IMR-90 (cell line): ENCODE results near the gene COLEC12. TPM values are rescaled to one million over a fixed set of nuclear protein-coding genes. Genes with fewer than 3 reads are reported as not detected.

Experiments used
- ATAC-seq: fragments of 200-7000 bp; cut with Tn5 transposase; 2 replicates; pipeline ENCODE4 v1.9.1; 2020; ENCODE audit warnings: low read depth, mild to moderate bottlenecking, moderate library complexity
- BruUV-seq: library from RNA; stranded (reverse); fragments of 400-500 nt; replicated peaks from 2 replicates; lab custom pipeline; 2021; lab: Mats Ljungman, UMichigan
- CTCF ChIA-PET: fragments of 300-600 bp; formaldehyde crosslinking; extraction: SDS; loops from one replicate; lab custom pipeline; 2021; ENCODE audit warnings: antibody characterized with exemption; lab: Yijun Ruan, JAX
- POLR2A ChIA-PET: fragments of 300-600 bp; sonication (Branson Sonifier 250); formaldehyde crosslinking; loops from one replicate; lab custom pipeline; 2022; ENCODE audit warnings: antibody characterized with exemption; ENCODE audit not compliant: unreplicated experiment; lab: Charles Lee
- DNase-seq: peaks from one replicate; pipeline ENCODE4 v3.0.0; 2013
- H2AFZ ChIP-seq: replicated peaks from 2 replicates; pipeline ENCODE3; 2013; ENCODE audit warnings: low read length, mild to moderate bottlenecking; ENCODE audit not compliant: poor library complexity
- H2AK5ac ChIP-seq: 2 replicates; pipeline ENCODE4 v1.6.1; 2013; ENCODE audit warnings: low read depth, low read length, inconsistent platforms
- H2AK9ac ChIP-seq: replicated peaks from 2 replicates; pipeline ENCODE3; 2013; ENCODE audit warnings: mild to moderate bottlenecking, low read depth, low read length, moderate library complexity; ENCODE audit not compliant: poor library complexity
- H2BK120ac ChIP-seq: 2 replicates; pipeline ENCODE4 v1.6.1; 2013; ENCODE audit warnings: low read depth, low read length, inconsistent platforms
- H2BK15ac ChIP-seq: 3 replicates; pipeline ENCODE4 v1.6.1; 2013; ENCODE audit warnings: low read depth, low read length, inconsistent platforms
- H2BK20ac ChIP-seq: 2 replicates; pipeline ENCODE4 v1.6.1; 2013; ENCODE audit warnings: low read depth, mild to moderate bottlenecking, inconsistent platforms, low read length, moderate library complexity
- H2BK5ac ChIP-seq: 2 replicates; pipeline ENCODE4 v1.6.1; 2013; ENCODE audit warnings: mild to moderate bottlenecking, low read depth, low read length, inconsistent platforms; ENCODE audit not compliant: poor library complexity, severe bottlenecking
- H3K14ac ChIP-seq: replicated peaks from 2 replicates; pipeline ENCODE4 v1.6.1; 2013; ENCODE audit warnings: low read depth, low read length, inconsistent platforms
- H3K18ac ChIP-seq: 2 replicates; pipeline ENCODE4 v1.6.1; 2013; ENCODE audit warnings: low read depth, low read length, control low read depth
- H3K23ac ChIP-seq: 2 replicates; pipeline ENCODE4 v1.6.1; 2013; ENCODE audit warnings: low read depth, low read length, inconsistent platforms
- H3K27ac ChIP-seq: 2 replicates; pipeline ENCODE4 v1.5.1; 2013; ENCODE audit warnings: mild to moderate bottlenecking, control low read depth, low read length; ENCODE audit not compliant: insufficient read depth
- H3K27me3 ChIP-seq: 2 replicates; pipeline ENCODE4 v1.6.1; 2013; ENCODE audit warnings: low read length; ENCODE audit not compliant: control insufficient read depth, insufficient read depth
- H3K36me3 ChIP-seq: 2 replicates; pipeline ENCODE4 v1.6.1; 2013; ENCODE audit warnings: low read length, mixed read lengths; ENCODE audit not compliant: control insufficient read depth, insufficient read depth
- H3K4ac ChIP-seq: 2 replicates; pipeline ENCODE4 v1.6.1; 2013; ENCODE audit warnings: low read depth, low read length, inconsistent platforms
- H3K4me1 ChIP-seq: 2 replicates; pipeline ENCODE4 v1.6.1; 2013; ENCODE audit warnings: low read length, mixed read lengths; ENCODE audit not compliant: control insufficient read depth, insufficient read depth
- H3K4me2 ChIP-seq: 2 replicates; pipeline ENCODE4 v1.6.1; 2013; ENCODE audit warnings: low read depth, mild to moderate bottlenecking, control low read depth, low read length, moderate library complexity
- H3K4me3 ChIP-seq: 2 replicates; pipeline ENCODE4 v1.5.1; 2013; ENCODE audit warnings: low read depth, mild to moderate bottlenecking, control low read depth, low read length, moderate library complexity; ENCODE audit not compliant: insufficient read depth
- H3K56ac ChIP-seq: 2 replicates; pipeline ENCODE4 v1.6.1; 2013; ENCODE audit warnings: low read length, inconsistent platforms; ENCODE audit not compliant: insufficient read depth; ENCODE audit errors: extremely low read depth
- H3K79me1 ChIP-seq, 2 experiments: 2 replicates each; pipeline ENCODE4 v1.6.1; 2013; ENCODE audit warnings: low read length in 2 of 2, inconsistent platforms in 1 of 2, low read depth in 1 of 2
- H3K9ac ChIP-seq: 2 replicates; pipeline ENCODE4 v1.6.1; 2013; ENCODE audit warnings: low read depth, low read length, control low read depth
- H3K9me1 ChIP-seq: 2 replicates; pipeline ENCODE4 v1.6.1; 2013; ENCODE audit warnings: low read length, inconsistent platforms; ENCODE audit not compliant: insufficient read depth
- H3K9me3 ChIP-seq: 2 replicates; pipeline ENCODE4 v1.6.1; 2013; ENCODE audit warnings: low read length; ENCODE audit not compliant: control insufficient read depth, insufficient read depth
- H4K20me1 ChIP-seq: 2 replicates; pipeline ENCODE4 v1.6.1; 2013; ENCODE audit warnings: low read length, inconsistent platforms; ENCODE audit not compliant: insufficient read depth
- H4K5ac ChIP-seq: 2 replicates; pipeline ENCODE4 v1.6.1; 2013; ENCODE audit warnings: mild to moderate bottlenecking, low read depth, low read length, control low read depth
- H4K8ac ChIP-seq, 2 experiments: 2 replicates each; pipeline ENCODE4 v1.6.1; 2013; ENCODE audit warnings: low read depth in 2 of 2, low read length in 2 of 2, control low read depth in 1 of 2, inconsistent platforms in 1 of 2
- H4K91ac ChIP-seq: 2 replicates; pipeline ENCODE4 v1.6.1; 2013; ENCODE audit warnings: low read depth, low read length, inconsistent platforms; ENCODE audit not compliant: insufficient read depth
- BHLHE40 ChIP-seq: fragments of 150-350 bp; IDR thresholded peaks from 2 replicates; pipeline ENCODE4 v1.6.1; 2016; ENCODE audit warnings: mild to moderate bottlenecking, low read depth, low read length
- CEBPB ChIP-seq: IDR thresholded peaks from 2 replicates; pipeline ENCODE4 v1.6.1; 2012; ENCODE audit warnings: low read depth, low read length, improper control_type of control experiment
- FOS ChIP-seq: fragments of 150-350 bp; IDR thresholded peaks from 2 replicates; pipeline ENCODE4 v1.6.1; 2016; ENCODE audit warnings: low read depth, low read length
- MAFK ChIP-seq: IDR thresholded peaks from 2 replicates; pipeline ENCODE4 v1.6.1; 2012; ENCODE audit warnings: low read depth, low read length, improper control_type of control experiment
- MAZ ChIP-seq: IDR thresholded peaks from 2 replicates; pipeline ENCODE4 v1.6.1; 2012; ENCODE audit warnings: low read depth, mild to moderate bottlenecking, low read length, improper control_type of control experiment, moderate library complexity, borderline replicate concordance
- MXI1 ChIP-seq: IDR thresholded peaks from 2 replicates; pipeline ENCODE4 v1.6.1; 2012; ENCODE audit warnings: low read depth, mild to moderate bottlenecking, low read length, moderate library complexity, borderline replicate concordance
- POLR2A ChIP-seq: IDR thresholded peaks from 2 replicates; pipeline ENCODE4 v1.6.1; 2012; ENCODE audit warnings: mild to moderate bottlenecking, low read depth, low read length
- RAD21 ChIP-seq: IDR thresholded peaks from 2 replicates; pipeline ENCODE4 v1.6.1; 2012; ENCODE audit warnings: low read length, improper control_type of control experiment
- RFX5 ChIP-seq: IDR thresholded peaks from 2 replicates; pipeline ENCODE4 v1.8.0; 2012; ENCODE audit warnings: low read depth, mild to moderate bottlenecking, low read length, moderate library complexity
- SMC3 ChIP-seq: fragments of 150-350 bp; IDR thresholded peaks from 2 replicates; pipeline ENCODE4 v1.6.1; 2016; ENCODE audit warnings: low read depth, mild to moderate bottlenecking, antibody characterized with exemption, low read length, moderate library complexity
- WGBS, 2 experiments: methylation state at CpG; one replicate each; pipeline versions ENCODE4 v1.1.5 to v1.1.7; 2013; ENCODE audit warnings: missing lambda C conversion rate in 2 of 2; ENCODE audit not compliant: insufficient read length in 1 of 2; ENCODE audit errors: extremely low coverage in 2 of 2; 5-methylcytosine and 5-hydroxymethylcytosine counted together
- dilution Hi-C: fragments of 300-500 bp; cut with HindIII; formaldehyde crosslinking; loops from one replicate; pipeline ENCODE4 v1.14.3; 2018; ENCODE audit warnings: low sequenced_read_pairs; ENCODE audit not compliant: unreplicated experiment
- in situ Hi-C: fragments of 300-500 bp; cut with MboI; formaldehyde crosslinking; loops from 3 replicates; pipeline ENCODE4 v1.14.3; 2019; ENCODE audit warnings: low sequenced_read_pairs, inconsistent platforms, mixed read lengths
- intact Hi-C: fragments of 100-400 bp; cut with micrococcal nuclease; formaldehyde crosslinking; loops from 2 replicates; pipeline ENCODE4 v1.10.0; 2022
- polyA plus RNA-seq, 3 experiments: library from polyadenylated mRNA; depleted of rRNA; stranded (reverse); fragments of >200 nt; gene quantifications; 2 replicates each; pipeline ENCODE4 v1.2.3, GENCODE V29; 2012; ENCODE audit warnings: low replicate concordance in 1 of 3
- total RNA-seq: library from RNA; depleted of rRNA; stranded (reverse); fragments of >200 nt; gene quantifications from 2 replicates; pipeline ENCODE4 v1.2.3, GENCODE V29; 2012
- TF ChIP-seq, protein P1 (sequence below): conservative IDR thresholded peaks from 2 replicates; pipeline ENCODE4 v1.5.1; 2012; ENCODE audit warnings: mild to moderate bottlenecking, low read depth, low read length, improper control_type of control experiment
- TF ChIP-seq, protein P2 (sequence below): fragments of 150-350 bp; IDR thresholded peaks from 2 replicates; pipeline ENCODE4 v1.6.1; 2016; ENCODE audit warnings: low read depth, mild to moderate bottlenecking, low read length, moderate library complexity, borderline replicate concordance

The COLEC12 gene
- total and polyA plus RNA-seq, 2 of the 4 experiments (the other 2 are of a cell fraction) = 1.0 to 2.3 TPM

DNA sequence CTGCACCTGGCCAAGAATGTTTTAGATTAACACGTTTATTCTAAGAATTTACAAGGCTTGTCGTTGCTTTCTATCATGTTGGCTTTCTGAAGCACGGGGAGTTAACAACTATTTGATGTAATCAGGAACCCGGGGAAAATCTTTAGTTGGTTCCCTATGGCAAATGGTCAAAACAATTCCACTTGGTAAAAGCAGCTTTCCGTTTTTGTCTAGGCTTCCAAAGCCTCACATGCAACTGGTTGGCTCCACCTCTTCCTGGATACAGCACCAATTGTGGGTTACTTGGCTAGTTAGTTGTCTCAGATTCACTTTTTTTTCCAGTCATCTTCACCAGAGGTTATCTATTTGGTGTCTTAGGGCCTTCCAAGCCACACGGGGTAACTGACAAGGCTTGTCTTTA lies 2.8 kb downstream of the COLEC12 start:
- Histone ChIP-seq H2BK20ac (no peak overlapping the region; the same call in 1 of the 2 replicates), H3K4ac (no peak overlapping the region), H2AK9ac (no peak overlapping the region), H3K27me3 (peaks cover 26% of the 10 kb centered on the region), H3K27ac (no peak overlapping the region), H3K4me2 (no peak overlapping the region), H3K56ac (no peak overlapping the region), H4K8ac (no peak overlapping the region), H3K9me1 (0 out of 2 replicates have a peak, but pooled peaks cover 3% of the 10 kb centered on the region), H4K5ac (no peak overlapping the region), H2BK5ac (no peak overlapping the region), H3K14ac (no peak overlapping the region), H2AK5ac (no peak overlapping the region), H3K4me3 (no peak overlapping the region), H3K23ac (no peak overlapping the region), H2AFZ (no peak overlapping the region), H3K9ac (no peak overlapping the region), H4K20me1 (peaks cover 5% of the 10 kb centered on the region; the same call in 1 of the 2 replicates), H3K79me1 (no peaks in the 10 kb centered on the region), H3K36me3 (no peaks in the 10 kb centered on the region), H3K4me1 (peaks cover 6% of the 10 kb centered on the region; the same call in 1 of the 2 replicates), H3K18ac (no peak overlapping the region), H4K91ac (no peak overlapping the region), H2BK15ac (no peak overlapping the region; the same call in 2 of the 3 replicates), H2BK120ac (no peak overlapping the region), H3K9me3 (no peaks in the 10 kb centered on the region)
- no TSS peak for BruUV-seq
- WGBS, 2 experiments = no CpG with 5 or more reads among the region's 6 CpGs
- intact Hi-C loops (loop anchor here (5.0 to 10.0 kb wide), 4 partner anchors 100 to 337 kb away; no protein-coding TSS in a partner anchor), dilution Hi-C loops (no loop called here), in situ Hi-C loops (no loop called here)
- CTCF ChIA-PET = interaction anchor here (0.6 kb wide), 1 partner anchor 128 kb away, joined by 3 read pairs; no protein-coding TSS in a partner anchor
- ATAC-seq (no peak), DNase-seq (no peak)
- POLR2A ChIA-PET = no interaction called here
- no peak for TF ChIP-seq MAZ
- no peak for TF ChIP-seq SMC3
- no peak for TF ChIP-seq BHLHE40
- TF ChIP-seq RAD21 = no peak
- no peak for TF ChIP-seq MAFK
- TF ChIP-seq, protein P1, sequence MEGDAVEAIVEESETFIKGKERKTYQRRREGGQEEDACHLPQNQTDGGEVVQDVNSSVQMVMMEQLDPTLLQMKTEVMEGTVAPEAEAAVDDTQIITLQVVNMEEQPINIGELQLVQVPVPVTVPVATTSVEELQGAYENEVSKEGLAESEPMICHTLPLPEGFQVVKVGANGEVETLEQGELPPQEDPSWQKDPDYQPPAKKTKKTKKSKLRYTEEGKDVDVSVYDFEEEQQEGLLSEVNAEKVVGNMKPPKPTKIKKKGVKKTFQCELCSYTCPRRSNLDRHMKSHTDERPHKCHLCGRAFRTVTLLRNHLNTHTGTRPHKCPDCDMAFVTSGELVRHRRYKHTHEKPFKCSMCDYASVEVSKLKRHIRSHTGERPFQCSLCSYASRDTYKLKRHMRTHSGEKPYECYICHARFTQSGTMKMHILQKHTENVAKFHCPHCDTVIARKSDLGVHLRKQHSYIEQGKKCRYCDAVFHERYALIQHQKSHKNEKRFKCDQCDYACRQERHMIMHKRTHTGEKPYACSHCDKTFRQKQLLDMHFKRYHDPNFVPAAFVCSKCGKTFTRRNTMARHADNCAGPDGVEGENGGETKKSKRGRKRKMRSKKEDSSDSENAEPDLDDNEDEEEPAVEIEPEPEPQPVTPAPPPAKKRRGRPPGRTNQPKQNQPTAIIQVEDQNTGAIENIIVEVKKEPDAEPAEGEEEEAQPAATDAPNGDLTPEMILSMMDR = no peak
- TF ChIP-seq CEBPB = no peak
- TF ChIP-seq FOS = no peak
- TF ChIP-seq RFX5 = no peak
- TF ChIP-seq MXI1 = no peak
- no peak for TF ChIP-seq POLR2A
- TF ChIP-seq, protein P2, sequence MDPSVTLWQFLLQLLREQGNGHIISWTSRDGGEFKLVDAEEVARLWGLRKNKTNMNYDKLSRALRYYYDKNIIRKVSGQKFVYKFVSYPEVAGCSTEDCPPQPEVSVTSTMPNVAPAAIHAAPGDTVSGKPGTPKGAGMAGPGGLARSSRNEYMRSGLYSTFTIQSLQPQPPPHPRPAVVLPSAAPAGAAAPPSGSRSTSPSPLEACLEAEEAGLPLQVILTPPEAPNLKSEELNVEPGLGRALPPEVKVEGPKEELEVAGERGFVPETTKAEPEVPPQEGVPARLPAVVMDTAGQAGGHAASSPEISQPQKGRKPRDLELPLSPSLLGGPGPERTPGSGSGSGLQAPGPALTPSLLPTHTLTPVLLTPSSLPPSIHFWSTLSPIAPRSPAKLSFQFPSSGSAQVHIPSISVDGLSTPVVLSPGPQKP = no peak
